ENCODE data around the gene PAAF1.

Gene PAAF1

GRCh38 chr11:73916435-73916834 lies 39.6 kb downstream of the PAAF1 start:
- peaks cover 63% of the 10 kb centered on the region for H3K36me3 ChIP-seq (ENCODE audit: control insufficient read depth, low read length)

GRCh38 chr11:73921180-73921579 lies 44.4 kb downstream of the PAAF1 start:
- Histone ChIP-seq H3K4me3 (ENCODE audit: low read length) (no peak overlapping the region), H4K20me1 (ENCODE audit: control insufficient read depth, insufficient read depth, low read depth, low read length) (no peaks in the 10 kb centered on the region), H3K79me2 (ENCODE audit: control insufficient read depth, low read length) (no peaks in the 10 kb centered on the region), H3K36me3 (ENCODE audit: control insufficient read depth, low read length) (peaks cover 40% of the 10 kb centered on the region), H3K4me2 (ENCODE audit: low read length) (no peak overlapping the region), H3K9me2 (replicated peaks; ENCODE audit: control insufficient read depth, low read length) (no peaks in the 10 kb centered on the region), H3K27me3 (ENCODE audit: control insufficient read depth, low read length) (no peaks in the 10 kb centered on the region), H3K9me3 (ENCODE audit: control insufficient read depth, insufficient read depth, low read length) (no peaks in the 10 kb centered on the region), H3K27ac (ENCODE audit: low read depth, low read length) (no peak overlapping the region), H3K4me1 (ENCODE audit: control insufficient read depth, low read length) (no peaks in the 10 kb centered on the region), H3F3A (ENCODE audit: control insufficient read depth, insufficient read depth) (no peaks in the 10 kb centered on the region)
- TF ChIP-seq CTCF (IDR thresholded peaks at IDR 0.05; ENCODE audit: low read depth, low read length, poor library complexity, severe bottlenecking) (no peak), EZH2phosphoT487 (IDR thresholded peaks at IDR 0.05; ENCODE audit: borderline replicate concordance, low read length) (no peak)

More at GRCh38 chr11:73916435-73916834, 39.6 kb downstream of the PAAF1 start:
- Histone ChIP-seq H3K4me2 (ENCODE audit: low read length) (no peak overlapping the region), H3K9me3 (ENCODE audit: control insufficient read depth, insufficient read depth, low read length) (no peaks in the 10 kb centered on the region), H3K79me2 (ENCODE audit: control insufficient read depth, low read length) (no peaks in the 10 kb centered on the region), H3K27ac (ENCODE audit: low read depth, low read length) (no peak overlapping the region), H3K4me3 (ENCODE audit: low read length) (no peak overlapping the region), H3F3A (ENCODE audit: control insufficient read depth, insufficient read depth) (0 out of 2 replicates have a peak, but pooled peaks cover 4% of the 10 kb centered on the region), H3K4me1 (ENCODE audit: control insufficient read depth, low read length) (no peaks in the 10 kb centered on the region), H3K9me2 (replicated peaks; ENCODE audit: control insufficient read depth, low read length) (no peaks in the 10 kb centered on the region), H3K27me3 (ENCODE audit: control insufficient read depth, low read length) (no peaks in the 10 kb centered on the region), H4K20me1 (ENCODE audit: control insufficient read depth, insufficient read depth, low read depth, low read length) (no peaks in the 10 kb centered on the region)
- TF ChIP-seq CTCF (IDR thresholded peaks at IDR 0.05; ENCODE audit: low read depth, low read length, poor library complexity, severe bottlenecking) (no peak), EZH2phosphoT487 (IDR thresholded peaks at IDR 0.05; ENCODE audit: borderline replicate concordance, low read length) (no peak)

- no peak overlapping the region for H3K4me2 ChIP-seq (ENCODE audit: low read length)
- peaks cover 32% of the 10 kb centered on the region for H3K36me3 ChIP-seq (ENCODE audit: control insufficient read depth, low read length)
- no peak overlapping the region for H3K4me3 ChIP-seq (ENCODE audit: low read length)
- no peaks in the 10 kb centered on the region for H3K9me3 ChIP-seq (ENCODE audit: control insufficient read depth, insufficient read depth, low read length)
- H4K20me1 ChIP-seq (ENCODE audit: control insufficient read depth, insufficient read depth, low read depth, low read length), result no peaks in the 10 kb centered on the region
- 0 out of 2 replicates have a peak, but pooled peaks cover 4% of the 10 kb centered on the region for H3F3A ChIP-seq (ENCODE audit: control insufficient read depth, insufficient read depth)
- no peaks in the 10 kb centered on the region for H3K9me2 ChIP-seq (replicated peaks; ENCODE audit: control insufficient read depth, low read length)
- H3K79me2 ChIP-seq (ENCODE audit: control insufficient read depth, low read length), result no peaks in the 10 kb centered on the region
- no peaks in the 10 kb centered on the region for H3K27me3 ChIP-seq (ENCODE audit: control insufficient read depth, low read length)
- H3K27ac ChIP-seq (ENCODE audit: low read depth, low read length), result no peak overlapping the region
- TF ChIP-seq CTCF (IDR thresholded peaks at IDR 0.05; ENCODE audit: low read depth, low read length, poor library complexity, severe bottlenecking) (no peak), EZH2phosphoT487 (IDR thresholded peaks at IDR 0.05; ENCODE audit: borderline replicate concordance, low read length) (no peak)
- H3K4me1 ChIP-seq (ENCODE audit: control insufficient read depth, low read length), result no peaks in the 10 kb centered on the region
Measured at GRCh38 chr11:73929388-73929787, 52.6 kb downstream of the PAAF1 start.

Measured in DOHH2 (cell line).